BJ (cell line): Measurements from ENCODE around the gene CUL3. TPM values are rescaled to one million over a fixed set of nuclear protein-coding genes. Genes with fewer than 3 reads are reported as not detected.

Source experiments
- CTCF ChIA-PET: fragments of 350-600 bp; formaldehyde crosslinking; extraction: SDS; loops from one replicate; lab custom pipeline; 2021; ENCODE audit warnings: antibody characterized with exemption, inconsistent platforms; lab: Yijun Ruan, JAX
- POLR2A ChIA-PET: fragments of 300-600 bp; sonication (Branson Sonifier 250); formaldehyde crosslinking; extraction: SDS; loops from one replicate; lab custom pipeline; 2021; ENCODE audit warnings: antibody characterized with exemption; lab: Charles Lee
- DNase-seq: peaks from one replicate; pipeline ENCODE4 v3.0.0-alpha.2; 2011; ENCODE audit warnings: low read depth
- H3K27me3 ChIP-seq: 2 replicates; pipeline ENCODE4 v1.6.0; 2011; ENCODE audit warnings: low read length; ENCODE audit not compliant: control insufficient read depth, insufficient read depth
- H3K36me3 ChIP-seq: 2 replicates; pipeline ENCODE4 v1.5.1; 2011; ENCODE audit warnings: low read length; ENCODE audit not compliant: control insufficient read depth, insufficient read depth
- H3K4me3 ChIP-seq: 2 replicates; pipeline ENCODE4 v1.5.1; 2011; ENCODE audit warnings: low read depth, mild to moderate bottlenecking, control low read depth, low read length
- polyA plus RNA-seq: library from polyadenylated mRNA; depleted of rRNA; stranded (reverse); fragments of >200 nt; gene quantifications from 2 replicates; pipeline ENCODE4 v1.2.3, GENCODE V29; 2011; rRNA removed
- TF ChIP-seq, protein P1 (sequence below): IDR thresholded peaks from 2 replicates; pipeline ENCODE4 v1.5.1; 2011; ENCODE audit warnings: low read depth, mild to moderate bottlenecking, control low read depth, inconsistent platforms, low read length, moderate library complexity; ENCODE audit not compliant: insufficient read depth

Gene CUL3
- polyA plus RNA-seq, 1 experiment, result 12.8 TPM

DNA sequence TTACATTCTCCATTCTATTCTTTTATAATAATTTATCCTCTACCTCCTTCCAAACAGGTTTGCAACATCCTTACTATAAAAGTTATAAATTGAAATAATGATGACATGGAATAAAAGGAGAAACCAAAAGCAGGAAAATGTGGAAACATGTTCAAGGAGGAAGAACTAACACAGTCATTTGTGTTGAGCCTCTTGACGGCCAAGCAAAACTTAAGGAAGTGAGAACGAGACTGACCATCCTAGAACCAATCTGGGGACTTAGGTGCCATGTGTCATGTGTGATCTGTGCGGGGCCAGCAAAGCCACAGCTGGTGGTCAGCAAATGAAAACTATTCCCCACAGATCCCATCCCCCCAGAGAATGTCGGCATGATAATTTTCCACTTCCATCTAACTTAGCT, 157.7 kb downstream of the CUL3 start:
- no peak for DNase-seq
- POLR2A ChIA-PET, result no interaction called here
- H3K27me3 ChIP-seq, result peaks cover 6% of the 10 kb centered on the region
- TF ChIP-seq, protein P1, sequence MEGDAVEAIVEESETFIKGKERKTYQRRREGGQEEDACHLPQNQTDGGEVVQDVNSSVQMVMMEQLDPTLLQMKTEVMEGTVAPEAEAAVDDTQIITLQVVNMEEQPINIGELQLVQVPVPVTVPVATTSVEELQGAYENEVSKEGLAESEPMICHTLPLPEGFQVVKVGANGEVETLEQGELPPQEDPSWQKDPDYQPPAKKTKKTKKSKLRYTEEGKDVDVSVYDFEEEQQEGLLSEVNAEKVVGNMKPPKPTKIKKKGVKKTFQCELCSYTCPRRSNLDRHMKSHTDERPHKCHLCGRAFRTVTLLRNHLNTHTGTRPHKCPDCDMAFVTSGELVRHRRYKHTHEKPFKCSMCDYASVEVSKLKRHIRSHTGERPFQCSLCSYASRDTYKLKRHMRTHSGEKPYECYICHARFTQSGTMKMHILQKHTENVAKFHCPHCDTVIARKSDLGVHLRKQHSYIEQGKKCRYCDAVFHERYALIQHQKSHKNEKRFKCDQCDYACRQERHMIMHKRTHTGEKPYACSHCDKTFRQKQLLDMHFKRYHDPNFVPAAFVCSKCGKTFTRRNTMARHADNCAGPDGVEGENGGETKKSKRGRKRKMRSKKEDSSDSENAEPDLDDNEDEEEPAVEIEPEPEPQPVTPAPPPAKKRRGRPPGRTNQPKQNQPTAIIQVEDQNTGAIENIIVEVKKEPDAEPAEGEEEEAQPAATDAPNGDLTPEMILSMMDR, result no peak
- H3K4me3 ChIP-seq, result no peak overlapping the region
- CTCF ChIA-PET, result no interaction called here
- H3K36me3 ChIP-seq, result no peaks in the 10 kb centered on the region

DNA sequence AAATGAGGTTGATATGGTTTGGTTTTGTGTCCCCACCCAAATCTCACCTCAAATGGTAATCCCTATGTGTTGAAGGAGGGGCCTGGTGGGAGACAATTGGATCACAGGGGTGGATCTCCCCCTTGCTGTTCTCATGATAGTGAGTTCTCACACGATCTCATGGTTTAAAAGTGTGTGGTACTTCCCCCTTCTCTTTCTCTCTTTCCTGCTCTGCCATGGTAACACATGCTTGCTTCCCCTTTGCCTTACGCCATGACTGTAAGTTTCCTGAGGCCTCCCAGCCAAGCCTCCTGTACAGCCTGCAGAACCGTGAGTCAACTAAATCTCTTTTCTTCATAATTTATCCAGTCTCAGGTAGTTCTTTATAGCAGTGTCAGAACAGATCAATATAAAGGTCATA, 158.5 kb downstream of the CUL3 start:
- H3K36me3 ChIP-seq, result no peaks in the 10 kb centered on the region
- no peak for DNase-seq
- H3K4me3 ChIP-seq, result no peak overlapping the region
- peaks cover 5% of the 10 kb centered on the region for H3K27me3 ChIP-seq
- TF ChIP-seq, protein P1, result no peak
- ChIA-PET POLR2A (no interaction called here), CTCF (no interaction called here)

DNA sequence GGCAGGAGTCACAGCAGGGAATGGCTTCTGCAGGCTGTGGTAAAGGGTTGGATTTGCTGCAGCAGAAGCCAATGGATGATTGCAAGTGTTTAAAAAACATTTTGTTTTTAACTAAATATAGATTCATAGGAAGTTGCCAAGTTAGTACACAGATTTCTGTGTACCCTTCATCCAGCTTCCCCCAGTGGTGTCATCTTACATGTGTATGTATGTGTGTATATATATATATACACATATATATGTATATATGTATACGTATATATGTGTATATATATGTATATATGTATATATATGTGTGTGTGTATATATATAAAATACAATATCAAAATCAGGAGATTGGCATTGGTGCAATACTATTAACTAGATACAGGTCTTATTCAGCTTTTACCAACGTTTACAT, 164.1 kb downstream of the CUL3 start:
- H3K27me3 ChIP-seq, result no peaks in the 10 kb centered on the region
- ChIA-PET POLR2A (no interaction called here), CTCF (no interaction called here)
- no peak overlapping the region for H3K4me3 ChIP-seq
- no peaks in the 10 kb centered on the region for H3K36me3 ChIP-seq
- TF ChIP-seq, protein P1, result no peak
- no peak for DNase-seq

Other genes with a start within 250 kb of the CUL3 start
- gene FAM124B, start 183.3 kb downstream of the CUL3 start, polyA plus RNA-seq, result 0.04 TPM in 1 of 2 replicates, not detected in the other
- not detected in 2 replicates for gene CCDC195, start 131.0 kb upstream of the CUL3 start, polyA plus RNA-seq